COR-L47 (cell line): ENCODE data around the gene ADORA2B.
"Not testable (repeated sequence)": the region's sequence is repeated elsewhere in the genome, so short reads cannot be mapped to it uniquely, and the experiment has no call there.

Experiments
- DNase-seq: peaks from one replicate; lab custom pipeline; 2025; lab: John Stamatoyannopoulos, UW

The ADORA2B gene

GRCh38 chr17:15944759-15945526 lies at the start of gene ADORA2B:
Gene ADORA2B (plus strand): TSS chr17:15945130. CDS start chr17:15945249, 119 bp downstream.
- DNase-seq, result no peak

- DNase-seq, result no peak
Observed at GRCh38 chr17:15896277-15896676, 48.7 kb upstream of the ADORA2B start.

DNA sequence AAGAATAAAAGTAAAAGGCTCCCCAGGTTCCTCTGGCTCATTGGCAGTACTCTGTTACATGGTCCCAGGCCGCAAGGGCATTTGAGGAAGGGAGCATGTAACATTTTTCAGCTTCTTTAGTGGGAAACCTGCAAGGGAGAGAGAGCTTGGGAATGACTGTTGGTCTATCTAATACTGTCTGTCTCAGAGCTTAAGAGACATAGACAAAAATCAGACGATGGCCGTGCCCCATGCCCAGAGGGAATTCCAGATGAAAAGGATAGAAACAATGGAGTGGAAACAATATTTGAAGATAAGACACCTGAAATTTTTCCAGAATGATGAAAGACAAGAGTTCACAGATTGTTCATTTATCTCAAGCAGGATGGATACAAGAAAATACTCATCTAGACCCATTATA lies 48.1 kb upstream of the ADORA2B start:
- DNase-seq, result no peak

DNA sequence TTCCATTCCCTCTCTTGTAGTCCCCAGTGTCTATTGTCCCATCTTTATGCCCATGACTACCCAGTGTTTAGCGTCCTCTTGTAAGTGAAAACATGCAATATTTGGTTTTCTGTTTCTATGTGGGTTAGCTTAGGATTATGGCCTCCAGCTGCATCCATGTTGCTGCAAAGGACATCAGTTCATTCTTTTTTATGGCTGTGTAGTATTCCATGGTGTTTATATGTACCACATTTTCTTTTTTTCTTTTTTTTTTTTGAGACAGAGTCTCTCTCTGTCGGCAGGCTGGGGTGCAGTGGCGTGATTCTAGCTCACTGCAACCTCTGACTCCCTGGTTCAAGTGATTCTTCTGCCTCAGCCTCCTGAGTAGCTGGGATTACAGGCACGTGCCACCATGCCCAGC lies 45.3 kb upstream of the ADORA2B start:
- DNase-seq, result not testable (repeated sequence)

DNA sequence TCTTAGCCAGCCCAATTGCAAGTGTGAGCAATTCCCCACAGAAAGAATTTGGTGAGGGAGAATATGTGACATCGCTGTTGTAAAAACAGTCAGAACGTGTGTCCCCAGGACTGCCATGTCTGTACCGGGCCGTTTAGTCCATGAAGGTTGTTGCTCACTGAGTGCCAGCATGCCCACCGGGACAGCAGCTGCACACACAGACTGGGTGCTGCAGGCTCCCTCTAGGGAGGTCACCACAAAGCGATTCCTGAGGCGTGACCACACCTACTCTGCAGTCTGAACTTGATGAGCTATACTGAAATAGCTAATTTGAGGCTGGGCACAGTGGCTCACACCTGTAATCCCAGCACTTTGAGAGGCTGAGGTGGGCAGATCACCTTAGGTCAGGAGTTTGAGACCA lies 44.1 kb upstream of the ADORA2B start:
- DNase-seq, result no peak

GRCh38 chr17:15905236-15905635 lies 39.7 kb upstream of the ADORA2B start:
- not testable (repeated sequence) for DNase-seq

- DNase-seq, result no peak
Observed at GRCh38 chr17:15907290-15907689, 37.6 kb upstream of the ADORA2B start.

DNA sequence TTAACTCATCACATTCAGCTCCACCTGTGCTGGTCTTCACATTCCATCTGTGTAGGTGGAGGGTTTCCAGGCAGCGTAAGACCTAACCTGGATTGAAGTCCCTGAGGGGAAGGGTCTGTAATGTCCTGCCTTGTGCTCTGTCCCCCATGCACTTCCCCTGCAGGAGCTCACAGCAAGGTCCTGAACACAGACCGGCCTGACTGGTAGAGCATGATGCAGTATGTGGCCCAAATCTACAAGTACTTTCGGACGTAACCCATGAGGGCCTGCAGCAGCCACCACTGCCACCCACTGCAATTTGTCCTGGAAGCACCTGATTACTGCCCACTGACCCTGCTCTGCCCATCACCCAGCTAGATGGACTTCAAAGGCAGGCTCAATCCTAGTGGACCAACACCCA lies 36.6 kb upstream of the ADORA2B start:
- DNase-seq, result no peak

- DNase-seq, result no peak
Observed at GRCh38 chr17:15909481-15909991, 35.4 kb upstream of the ADORA2B start.

DNA sequence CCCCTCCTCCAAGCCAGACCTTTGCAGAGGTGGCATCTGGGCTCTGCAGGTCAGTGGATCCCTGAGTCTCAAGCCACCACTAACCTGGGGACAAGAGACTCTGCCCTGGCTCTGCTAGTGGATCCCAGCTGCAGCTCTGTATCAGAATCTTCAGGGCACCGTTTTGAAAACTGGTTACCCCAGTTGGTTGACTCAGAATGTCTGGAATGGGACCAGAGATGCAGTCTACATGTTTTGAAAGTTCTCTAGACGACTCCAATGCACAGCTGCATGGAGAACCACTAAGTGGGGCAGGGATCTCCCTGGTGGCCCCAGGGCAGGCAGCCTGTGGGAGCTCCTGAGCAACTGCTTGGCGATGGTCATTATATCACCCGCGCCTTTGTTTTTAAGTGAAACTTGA lies 34.1 kb upstream of the ADORA2B start:
- DNase-seq, result no peak

DNA sequence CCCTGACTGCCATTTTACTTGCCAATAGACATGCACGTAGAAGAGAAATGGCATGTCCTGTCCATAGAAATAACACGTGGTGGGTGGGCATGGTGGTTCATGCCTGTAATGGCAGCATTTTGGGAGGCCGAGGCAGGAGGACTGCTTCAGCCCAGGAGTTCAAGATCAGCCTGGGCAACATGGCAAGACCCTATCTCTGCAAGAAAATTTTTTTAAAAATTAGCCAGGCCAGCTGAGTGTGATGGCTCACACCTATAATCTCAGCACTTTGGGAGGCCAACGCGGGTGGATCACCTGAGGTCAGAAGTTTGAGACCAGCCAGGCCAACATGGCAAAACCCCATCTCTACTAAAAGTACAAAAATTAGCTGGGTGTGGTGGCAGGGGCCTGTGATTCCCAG lies 33.2 kb upstream of the ADORA2B start:
- DNase-seq, result not testable (repeated sequence)

DNA sequence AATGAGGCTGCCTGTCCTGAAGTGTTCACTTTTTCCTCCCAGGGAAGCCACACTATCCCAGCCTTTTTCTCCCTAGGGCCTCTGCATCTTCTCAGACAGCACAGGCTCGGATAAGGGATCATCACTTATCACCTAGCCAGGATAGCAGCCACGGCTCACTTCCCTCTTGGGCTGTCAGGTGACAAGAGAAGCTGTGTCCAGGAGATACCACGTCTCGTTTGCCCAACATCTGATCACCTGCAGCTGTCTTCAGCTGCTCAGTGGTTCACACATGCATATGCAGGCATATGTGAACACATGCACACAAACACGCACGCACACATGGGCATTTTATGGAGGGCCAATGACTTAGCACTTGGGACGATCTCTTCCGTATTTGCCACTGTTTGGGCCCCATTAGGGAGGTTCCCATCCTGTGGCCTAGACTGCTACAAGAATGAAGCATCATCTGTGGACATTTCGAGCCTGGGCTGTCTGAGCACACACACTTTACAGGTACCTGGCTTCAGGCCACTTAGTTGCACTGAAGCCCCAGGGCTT lies 32.4 kb upstream of the ADORA2B start:
- DNase-seq, result no peak

DNA sequence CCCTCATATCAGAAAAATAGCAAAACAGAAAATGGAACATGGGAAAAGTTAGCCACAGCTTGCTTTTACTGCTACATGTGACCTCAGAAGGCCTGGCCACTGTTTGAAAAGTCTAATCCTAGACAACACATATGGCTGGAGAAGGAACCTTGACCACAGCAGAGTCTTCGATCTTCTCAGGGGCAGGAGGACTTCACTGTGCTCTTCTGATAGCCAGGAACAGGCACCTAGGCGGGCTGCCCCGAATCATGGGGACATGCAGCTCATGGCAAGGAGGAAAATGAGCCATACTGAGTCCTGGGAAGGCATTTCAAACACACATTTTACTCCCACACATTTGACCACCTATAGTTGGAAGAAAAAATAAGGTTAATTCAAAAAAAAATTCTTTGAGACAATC lies 31.1 kb upstream of the ADORA2B start:
- no peak for DNase-seq

DNA sequence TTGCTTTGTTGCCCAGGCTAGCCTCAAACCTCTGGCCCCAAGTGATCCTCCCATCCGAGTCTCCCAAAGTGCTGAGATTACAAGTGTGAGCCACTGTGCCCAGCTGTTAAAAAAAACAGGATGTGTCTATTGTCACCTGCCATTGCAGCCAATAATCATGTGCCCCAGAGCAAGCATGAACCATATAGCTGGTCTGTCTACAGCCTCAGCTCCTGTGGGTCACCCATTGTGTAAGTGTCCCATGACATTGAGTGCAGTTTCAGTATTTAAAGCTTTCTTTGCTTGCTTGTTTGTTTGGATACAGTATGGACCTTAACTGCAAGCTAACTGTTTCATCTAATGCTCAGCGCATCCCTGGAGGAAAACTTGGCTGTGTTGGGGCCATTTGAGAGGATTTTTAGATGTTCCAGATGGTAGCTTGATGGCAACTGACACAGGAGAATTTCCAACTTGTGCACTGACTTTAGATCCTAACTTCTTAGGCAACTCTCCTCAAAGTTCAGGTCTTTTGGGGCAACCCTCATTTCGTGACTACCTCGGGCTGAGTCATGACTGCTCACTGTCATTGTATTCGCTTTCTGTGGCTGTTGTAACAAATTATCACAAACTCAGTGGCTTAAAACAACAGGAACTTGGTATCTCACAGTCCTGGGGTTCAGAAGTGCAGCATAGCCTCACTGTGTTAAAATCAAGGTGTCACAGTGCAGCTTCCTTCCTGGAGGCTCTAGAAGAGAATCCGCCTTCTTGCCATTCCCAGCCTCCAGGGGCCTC lies 30.3 kb upstream of the ADORA2B start:
- no peak for DNase-seq

GRCh38 chr17:15915961-15916360 lies 29.0 kb upstream of the ADORA2B start:
- DNase-seq, result no peak

GRCh38 chr17:15917021-15917437 lies 27.9 kb upstream of the ADORA2B start:
- no peak for DNase-seq

DNA sequence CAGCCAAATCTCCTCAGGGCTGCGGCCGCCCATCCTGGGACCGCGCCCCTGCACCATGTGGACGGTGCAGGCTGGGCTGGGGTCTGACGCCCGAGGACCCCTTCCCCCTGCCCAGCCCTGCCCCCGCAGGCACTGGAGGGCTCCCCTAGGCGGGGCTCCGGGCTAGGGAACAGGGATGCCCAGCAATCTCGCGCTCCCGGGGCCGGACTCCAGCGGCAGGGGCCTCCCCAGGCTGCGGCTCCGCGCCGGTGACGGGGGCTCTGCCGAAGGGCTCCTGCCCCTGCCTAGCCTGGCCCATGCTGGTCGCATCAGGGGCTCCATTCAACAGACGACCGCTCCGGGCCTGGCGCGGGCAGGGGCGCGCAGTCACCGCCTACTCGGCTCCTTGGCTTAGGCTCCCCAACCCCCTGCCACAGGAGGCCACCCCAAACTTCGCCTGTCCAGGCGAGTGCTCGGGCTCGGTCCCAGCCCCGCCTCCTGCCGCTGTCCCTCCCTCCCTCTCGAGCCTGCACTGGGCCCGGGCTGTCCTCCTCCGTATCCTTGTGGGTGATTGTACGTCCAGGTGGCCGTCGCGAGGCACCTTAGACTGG lies 27.4 kb upstream of the ADORA2B start:
- no peak for DNase-seq

DNA sequence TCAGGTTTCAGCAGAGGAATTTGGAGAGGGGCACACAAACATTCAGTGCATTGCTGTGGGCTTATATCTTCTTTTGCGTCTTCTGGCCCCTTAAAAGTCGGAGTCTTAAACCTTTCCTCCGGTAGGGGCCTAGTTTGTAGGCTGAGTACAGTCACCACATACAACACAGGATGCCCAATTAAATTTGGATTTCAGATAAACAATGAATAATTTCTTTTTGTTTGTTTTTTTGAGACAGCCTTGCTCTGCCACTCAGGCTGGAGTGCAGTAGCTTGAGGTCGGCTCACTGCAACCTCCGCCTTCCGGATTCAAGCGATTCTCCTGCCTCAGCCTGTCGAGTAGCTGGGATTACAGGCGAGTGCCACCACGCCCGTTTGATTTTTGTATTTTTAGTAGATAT lies 26.7 kb upstream of the ADORA2B start:
- DNase-seq, result no peak

- DNase-seq, result no peak
Observed at GRCh38 chr17:15918661-15919259, 26.2 kb upstream of the ADORA2B start.

DNA sequence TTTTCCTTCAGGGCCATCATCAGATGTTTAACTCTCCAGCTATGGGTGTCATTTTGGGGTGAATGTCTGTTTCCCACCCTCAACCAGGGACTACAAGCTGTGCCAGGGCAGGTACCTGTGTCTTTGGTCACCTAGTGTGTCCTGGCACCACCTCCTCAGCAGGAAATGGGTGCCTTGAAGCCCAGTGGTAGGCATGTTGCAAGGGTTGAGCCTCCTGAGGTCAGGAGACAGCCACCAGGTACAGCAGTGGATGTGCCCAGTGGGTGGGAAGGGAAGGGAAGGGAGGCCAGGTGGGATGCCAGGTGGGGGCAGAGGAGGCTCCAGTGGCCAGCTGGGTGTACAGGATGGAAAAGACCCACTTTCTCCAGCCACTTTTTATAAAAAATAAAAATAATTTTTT lies 25.5 kb upstream of the ADORA2B start:
- DNase-seq, result no peak

DNA sequence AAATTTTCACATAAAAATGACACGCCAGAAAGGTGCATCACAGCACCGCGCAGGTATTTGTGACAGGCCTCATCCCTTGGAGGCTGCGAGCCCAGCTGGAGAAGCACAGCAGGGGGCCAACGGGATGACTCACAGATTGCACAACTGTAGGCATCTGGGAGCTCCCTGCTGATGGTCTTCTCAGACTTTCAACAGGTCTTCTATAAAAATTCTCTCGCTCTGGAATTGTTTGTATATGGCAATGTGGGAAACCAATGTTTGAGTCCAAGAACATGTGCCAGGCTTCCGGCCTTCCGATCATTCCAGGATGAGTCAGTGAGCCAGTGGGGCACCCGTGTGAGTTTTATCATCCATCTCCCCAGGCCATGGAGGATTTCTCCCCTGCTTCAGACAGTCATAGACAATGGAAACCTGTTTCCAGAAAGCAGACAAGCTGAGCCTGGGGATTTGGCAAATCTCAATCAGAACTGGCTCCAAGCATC lies 24.1 kb upstream of the ADORA2B start:
- no peak for DNase-seq

DNA sequence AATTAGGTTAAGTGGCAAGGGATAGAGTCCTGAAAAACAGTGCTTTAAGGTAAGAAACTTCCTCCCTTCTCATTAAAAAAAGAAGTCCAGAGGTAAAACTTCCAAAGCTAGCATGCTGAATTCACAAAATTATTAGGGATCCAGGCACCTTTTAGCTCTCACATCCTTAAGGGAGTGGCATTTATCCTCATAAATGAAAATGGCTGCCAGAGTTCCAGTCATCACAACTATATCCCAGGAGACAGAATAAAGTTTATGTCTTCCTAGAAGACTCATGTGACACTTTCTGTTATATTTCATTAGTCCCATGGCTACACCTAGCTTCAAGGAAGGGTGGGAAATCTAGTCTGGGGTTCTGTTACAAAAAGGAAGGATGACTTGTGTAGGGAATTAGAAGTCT lies 23.3 kb upstream of the ADORA2B start:
- no peak for DNase-seq
